Activated CD8-positive, alpha-beta T cell treated with anti-CD3 and anti-CD28 coated beads for 36 hours (primary cell): ENCODE data around the gene SEMA6B. TPM values are rescaled to one million over a fixed set of nuclear protein-coding genes. Genes with fewer than 3 reads are reported as not detected.
A peak's percentile ranks its signal among the peaks of the same experiment; 100 is the strongest.

Experiments used
- ATAC-seq: fragments of 200-7000 bp; cut with Tn5 transposase; one replicate; pipeline ENCODE4 v1.10.0; 2021; ENCODE audit warnings: mild to moderate bottlenecking, moderate library complexity
- CTCF ChIA-PET: fragments of 350-600 bp; sonication (Branson Sonifier 250); formaldehyde crosslinking; loops from one replicate; lab custom pipeline; 2021; ENCODE audit warnings: antibody characterized with exemption; lab: Charles Lee
- POLR2A ChIA-PET: fragments of 350-600 bp; sonication (Branson Sonifier 250); formaldehyde crosslinking; loops from one replicate; lab custom pipeline; 2021; ENCODE audit warnings: antibody characterized with exemption; lab: Charles Lee
- DNase-seq: peaks from one replicate; pipeline ENCODE4 v3.0.0-alpha.2; 2020
- H3K27ac Mint-ChIP-seq: one replicate; pipeline ENCODE4 v1.8.0; 2021; ENCODE audit warnings: mild to moderate bottlenecking, mixed read lengths
- H3K27me3 Mint-ChIP-seq: one replicate; pipeline ENCODE4 v1.8.0; 2021; ENCODE audit warnings: mixed read lengths
- H3K36me3 Mint-ChIP-seq: one replicate; pipeline ENCODE4 v1.8.0; 2021; ENCODE audit warnings: low read depth, mixed read lengths
- H3K4me1 Mint-ChIP-seq: one replicate; pipeline ENCODE4 v1.8.0; 2021; ENCODE audit warnings: low read depth, mixed read lengths
- H3K4me3 Mint-ChIP-seq: one replicate; pipeline ENCODE4 v1.8.0; 2021; ENCODE audit warnings: mild to moderate bottlenecking, moderate library complexity, mixed read lengths
- H3K9me3 Mint-ChIP-seq: one replicate; pipeline ENCODE4 v1.8.0; 2021; ENCODE audit warnings: mixed read lengths
- CTCF ChIP-seq: fragments of 200-600 bp; IDR thresholded peaks from one replicate; pipeline ENCODE4 v1.8.0; 2022; ENCODE audit warnings: antibody characterized with exemption, mild to moderate bottlenecking
- intact Hi-C: fragments of 100-400 bp; cut with micrococcal nuclease; formaldehyde crosslinking; loops from one replicate; pipeline ENCODE4 v1.10.0; 2022
- total RNA-seq, 2 experiments: library from RNA; stranded (reverse); gene quantifications; one replicate each; pipeline ENCODE4 v1.2.3, GENCODE V29; 2021

SEMA6B gene
- total RNA-seq, 2 experiments from 2014 or later = not detected

- intact Hi-C loops = no loop called here
- Mint-ChIP-seq H3K36me3 (no peaks in the 10 kb centered on the region), H3K4me1 (no peaks in the 10 kb centered on the region), H3K4me3 (no peak overlapping the region), H3K9me3 (no peaks in the 10 kb centered on the region), H3K27ac (no peak overlapping the region), H3K27me3 (peaks cover 2% of the 10 kb centered on the region)
- no peak for TF ChIP-seq CTCF
- DNase-seq = no peak
- ChIA-PET CTCF (interaction anchor here (0.7 to 3.2 kb wide), 25 partner anchors 10 to 266 kb away, joined by 3 to 39 read pairs (median 4); partner anchors contain the start of genes FEM1A, LRG1, PLIN5 and SEMA6B), POLR2A (no interaction called here)
- no peak for ATAC-seq
Observed at GRCh38 chr19:4525563-4526002, 33.9 kb downstream of the SEMA6B start.

DNA sequence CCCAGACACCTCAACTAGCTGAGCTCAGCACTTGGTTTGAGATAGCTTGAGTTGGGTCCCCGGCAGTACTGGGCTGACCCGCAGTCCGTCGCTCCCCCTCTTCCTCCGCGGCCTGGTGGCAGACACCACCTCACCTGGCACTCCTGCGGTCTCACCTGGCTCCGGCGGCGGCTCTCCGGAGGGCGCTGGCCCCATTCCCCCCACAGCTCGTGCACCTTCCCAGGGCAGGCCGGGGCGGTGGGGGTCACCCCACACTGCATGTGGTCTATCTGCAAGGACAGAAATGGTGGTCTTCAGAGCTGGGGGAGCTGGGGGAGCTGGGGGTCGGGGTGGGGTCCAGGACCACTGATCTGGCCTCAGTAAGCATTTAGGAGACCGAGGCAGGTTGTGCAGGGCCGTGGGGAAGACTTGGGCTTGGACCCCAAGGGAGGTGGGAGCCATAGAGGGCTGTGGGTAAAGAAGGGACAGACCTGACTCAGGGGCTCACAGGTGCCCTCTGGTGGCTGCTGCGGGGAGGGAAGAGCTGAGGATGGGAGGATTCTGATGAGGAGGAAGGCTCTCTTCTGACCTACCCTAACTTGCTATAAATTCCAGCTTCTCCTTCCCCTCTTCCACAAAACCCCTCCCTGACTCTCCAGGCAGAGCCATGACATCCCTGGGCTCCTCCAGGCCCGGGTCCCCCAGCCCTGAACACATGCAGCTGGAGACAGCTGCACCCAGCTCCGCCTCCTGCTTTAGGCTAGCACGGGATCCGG, 34.5 kb downstream of the SEMA6B start:
- Mint-ChIP-seq H3K4me1 (no peaks in the 10 kb centered on the region), H3K36me3 (no peaks in the 10 kb centered on the region), H3K27ac (no peak overlapping the region), H3K9me3 (no peaks in the 10 kb centered on the region), H3K4me3 (no peak overlapping the region), H3K27me3 (no peaks in the 10 kb centered on the region)
- ATAC-seq (peak; percentile 94), DNase-seq (peak; percentile 84)
- POLR2A ChIA-PET = no interaction called here
- peak; percentile 71 for TF ChIP-seq CTCF
- intact Hi-C loops = no loop called here
- CTCF ChIA-PET = interaction anchor here (0.7 to 3.2 kb wide), 26 partner anchors 10 to 266 kb away, joined by 3 to 39 read pairs (median 4); partner anchors contain the start of genes FEM1A, LRG1, PLIN5 and SEMA6B

DNA sequence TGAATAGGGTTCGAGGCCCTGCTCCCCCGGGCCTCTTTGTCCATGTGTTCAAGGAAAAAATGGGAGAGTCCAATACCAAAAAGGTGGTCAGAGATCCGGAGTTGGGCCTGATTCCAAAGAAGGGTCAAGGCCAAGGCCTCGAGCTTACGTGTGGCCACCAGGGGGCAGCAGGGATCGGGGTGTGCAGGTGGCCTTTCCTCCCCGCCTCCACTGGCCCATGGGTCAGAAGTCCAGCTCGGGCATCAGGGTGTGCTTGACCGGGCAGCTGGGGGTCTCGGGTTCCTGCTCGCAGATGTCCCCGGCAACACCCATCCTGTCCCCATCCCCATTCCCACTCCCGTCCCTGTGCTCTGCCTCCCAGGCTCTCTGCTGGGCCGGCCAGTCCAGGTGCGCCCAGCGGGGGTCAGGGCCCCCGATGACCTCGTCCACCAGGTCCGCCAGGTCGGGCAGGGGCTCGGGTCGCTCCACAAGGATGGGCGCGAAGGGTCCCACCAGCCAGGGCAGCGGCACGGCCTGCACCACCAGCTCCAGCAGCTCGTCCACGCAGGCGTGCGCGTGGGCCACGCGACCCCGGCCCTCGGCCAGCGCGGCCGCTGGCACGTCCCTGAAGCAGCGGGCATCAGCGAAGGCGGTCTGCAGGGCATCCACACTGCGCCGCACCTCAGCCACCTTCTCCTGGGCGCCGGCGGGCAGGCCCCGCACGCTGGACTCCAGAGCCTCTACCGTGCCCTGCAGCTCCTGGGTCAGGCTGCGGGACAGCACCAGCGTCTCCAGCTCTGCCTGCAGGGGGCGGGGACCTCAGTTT, 36.0 kb downstream of the SEMA6B start:
- intact Hi-C loops = no loop called here
- Mint-ChIP-seq H3K4me3 (no peak overlapping the region), H3K27ac (no peak overlapping the region), H3K36me3 (no peaks in the 10 kb centered on the region), H3K4me1 (no peaks in the 10 kb centered on the region), H3K9me3 (no peaks in the 10 kb centered on the region), H3K27me3 (no peaks in the 10 kb centered on the region)
- POLR2A ChIA-PET = interaction anchor here (0.6 to 1.3 kb wide), 2 partner anchors 11 to 323 kb away, joined by 3 to 5 read pairs; partner anchors contain the start of gene PLIN5
- CTCF ChIA-PET = interaction anchor here (0.6 to 4.1 kb wide), 20 partner anchors 9 to 434 kb away, joined by 3 to 39 read pairs (median 3); partner anchors contain the start of genes LRG1 and PLIN5
- TF ChIP-seq CTCF = peak; percentile 77
- ATAC-seq = no peak
- peak; percentile 43 for DNase-seq

DNA sequence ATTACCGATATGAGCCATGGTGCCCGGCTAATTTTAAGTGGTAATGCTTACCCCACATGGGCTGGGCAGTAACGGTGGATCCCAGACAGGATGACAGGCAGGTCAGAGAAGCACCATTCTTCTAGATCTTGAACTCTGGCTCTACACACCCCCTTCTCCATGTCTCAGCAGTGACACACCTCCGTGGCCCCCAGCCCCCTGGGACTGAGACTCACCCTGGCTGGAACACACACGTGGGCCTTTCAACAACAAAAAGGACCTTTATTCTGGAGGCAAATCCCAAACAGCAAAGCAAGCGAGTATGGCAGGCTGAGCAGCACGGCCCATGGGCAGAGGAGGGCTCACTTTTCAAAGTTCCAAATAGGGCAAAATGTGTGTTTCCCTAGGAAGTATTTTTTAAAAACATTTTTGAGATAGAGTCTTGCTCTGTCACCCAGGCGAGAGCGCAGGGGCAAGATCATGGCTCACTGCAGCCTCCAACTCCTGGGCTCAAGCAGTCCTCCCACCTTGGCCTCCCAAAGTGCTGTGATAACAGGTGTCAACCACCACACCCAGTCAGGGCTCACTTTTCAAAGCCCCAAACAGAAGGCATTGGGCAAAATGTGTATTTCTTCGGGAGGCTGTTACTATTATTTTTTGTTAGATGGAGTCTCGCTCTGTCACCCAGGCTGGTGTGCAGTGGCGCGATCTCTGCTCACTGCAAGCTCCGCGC, 37.0 kb downstream of the SEMA6B start:
- intact Hi-C loops = no loop called here
- Mint-ChIP-seq H3K27me3 (no peaks in the 10 kb centered on the region), H3K27ac (no peak overlapping the region), H3K36me3 (no peaks in the 10 kb centered on the region), H3K9me3 (no peaks in the 10 kb centered on the region), H3K4me1 (no peaks in the 10 kb centered on the region), H3K4me3 (no peak overlapping the region)
- POLR2A ChIA-PET = interaction anchor here (1.3 kb wide), 1 partner anchor 12 kb away, joined by 5 read pairs; the partner anchor contains the start of gene PLIN5
- DNase-seq = no peak
- no peak for ATAC-seq
- CTCF ChIA-PET = interaction anchor here (0.6 to 4.1 kb wide), 14 partner anchors 8 to 433 kb away, joined by 3 to 39 read pairs (median 4); partner anchors contain the start of genes LRG1 and PLIN5
- no peak for TF ChIP-seq CTCF
